Caco-2 (cell line): ENCODE data around the gene OSBPL2. TPM values are rescaled to one million over a fixed set of nuclear protein-coding genes. Genes with fewer than 3 reads are reported as not detected.

ENCODE experiments used
- BruUV-seq: library from RNA; stranded (reverse); fragments of 400-500 nt; replicated peaks from 2 replicates; lab custom pipeline; 2021; lab: Mats Ljungman, UMichigan
- CTCF ChIA-PET: fragments of 300-600 bp; sonication (Branson Sonifier 250); formaldehyde crosslinking; loops from one replicate; lab custom pipeline; 2022; ENCODE audit warnings: antibody characterized with exemption; lab: Charles Lee
- POLR2A ChIA-PET: fragments of 300-600 bp; sonication (Branson Sonifier 250); formaldehyde crosslinking; loops from one replicate; lab custom pipeline; 2022; ENCODE audit warnings: antibody characterized with exemption; lab: Charles Lee
- DNase-seq, 2 experiments: peaks; one replicate each; pipeline versions ENCODE4 v3.0.0 to v3.0.0-alpha.2; 2020 to 2022
- H3K27me3 ChIP-seq: replicated peaks from 2 replicates; pipeline ENCODE4 v1.6.0; 2011; ENCODE audit warnings: low read length; ENCODE audit not compliant: control insufficient read depth, insufficient read depth
- H3K36me3 ChIP-seq: 2 replicates; pipeline ENCODE4 v1.5.1; 2011; ENCODE audit warnings: low read length; ENCODE audit not compliant: control insufficient read depth, insufficient read depth
- H3K4me1 ChIP-seq: fragments of 250-450 bp; sonication (Bioruptor Pico); 2 replicates; pipeline ENCODE4 v1.5.1; 2020; ENCODE audit warnings: mild to moderate bottlenecking
- H3K4me3 ChIP-seq: 2 replicates; pipeline ENCODE4 v1.5.1; 2011; ENCODE audit warnings: low read depth, mild to moderate bottlenecking, control low read depth, low read length
- H3K9me3 ChIP-seq: fragments of 250-450 bp; sonication (Bioruptor Pico); 2 replicates; pipeline ENCODE4 v1.5.1; 2020; ENCODE audit warnings: mild to moderate bottlenecking, moderate library complexity
- H3K27ac Mint-ChIP-seq: one replicate; pipeline ENCODE4 v1.8.0; 2022; ENCODE audit warnings: mixed read lengths; ENCODE audit not compliant: unreplicated experiment
- H3K27me3 Mint-ChIP-seq: one replicate; pipeline ENCODE4 v1.8.0; 2022; ENCODE audit warnings: mixed read lengths; ENCODE audit not compliant: insufficient read depth, unreplicated experiment
- H3K36me3 Mint-ChIP-seq: one replicate; pipeline ENCODE4 v1.8.0; 2022; ENCODE audit warnings: mild to moderate bottlenecking, mixed read lengths; ENCODE audit not compliant: insufficient read depth, unreplicated experiment
- H3K4me1 Mint-ChIP-seq: one replicate; pipeline ENCODE4 v1.8.0; 2022; ENCODE audit warnings: low read depth, mixed read lengths; ENCODE audit not compliant: unreplicated experiment
- H3K4me3 Mint-ChIP-seq: one replicate; pipeline ENCODE4 v1.8.0; 2022; ENCODE audit warnings: mild to moderate bottlenecking, moderate library complexity, mixed read lengths; ENCODE audit not compliant: unreplicated experiment
- H3K9me3 Mint-ChIP-seq: one replicate; pipeline ENCODE4 v1.8.0; 2022; ENCODE audit warnings: mixed read lengths; ENCODE audit not compliant: unreplicated experiment
- intact Hi-C: fragments of 100-400 bp; cut with micrococcal nuclease; formaldehyde crosslinking; loops from one replicate; pipeline ENCODE4 v1.10.0; 2022; ENCODE audit not compliant: unreplicated experiment
- total RNA-seq: library from RNA; stranded (reverse); gene quantifications from 2 replicates; pipeline ENCODE4 v1.2.3, GENCODE V29; 2022
- TF ChIP-seq, protein P1 (sequence below), 2 experiments: fragments of 200-600 bp in 1 of 2; IDR thresholded peaks; 1 replicate in 1 of 2; 2 replicates in 1 of 2; pipeline versions ENCODE4 v1.5.1 to v1.8.0; 2011 to 2022; ENCODE audit warnings: antibody characterized with exemption in 1 of 2, control low read depth in 1 of 2, inconsistent platforms in 1 of 2, low read depth in 1 of 2, low read length in 1 of 2, mild to moderate bottlenecking in 1 of 2, moderate library complexity in 1 of 2; ENCODE audit not compliant: insufficient read depth in 1 of 2, severe bottlenecking in 1 of 2, unreplicated experiment in 1 of 2

The OSBPL2 gene
- total RNA-seq, 1 experiment from 2014 or later = 132 TPM

DNA sequence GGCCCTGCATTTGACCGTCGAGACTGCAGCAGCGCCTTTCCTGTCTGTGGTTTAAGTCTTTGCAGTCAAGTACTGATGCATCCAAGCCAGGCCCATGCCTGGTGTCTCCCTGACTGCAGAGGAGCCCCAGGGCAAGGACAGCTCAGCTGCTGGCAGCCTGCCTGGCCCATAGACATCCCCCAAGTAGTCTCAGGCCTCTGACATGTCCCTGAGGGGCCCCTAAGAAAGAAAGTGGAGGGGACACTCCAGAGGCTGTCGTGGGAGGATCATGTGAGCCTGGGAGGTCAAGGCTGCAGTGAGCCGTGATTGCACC, 36.3 kb upstream of the OSBPL2 start:
- H3K9me3 Mint-ChIP-seq = no peaks in the 10 kb centered on the region
- CTCF ChIA-PET = no interaction called here
- H3K4me1 Mint-ChIP-seq = no peaks in the 10 kb centered on the region
- POLR2A ChIA-PET = no interaction called here
- no peaks in the 10 kb centered on the region for H3K27me3 ChIP-seq
- no peak overlapping the region for H3K4me3 Mint-ChIP-seq
- H3K27ac Mint-ChIP-seq = no peak overlapping the region
- no peak for DNase-seq
- H3K4me1 ChIP-seq = no peaks in the 10 kb centered on the region
- H3K36me3 Mint-ChIP-seq = peaks cover 79% of the 10 kb centered on the region
- no peaks in the 10 kb centered on the region for H3K27me3 Mint-ChIP-seq
- no peaks in the 10 kb centered on the region for H3K9me3 ChIP-seq
- no TSS peak for BruUV-seq
- intact Hi-C loops = no loop called here
- peaks cover 6% of the 10 kb centered on the region for H3K36me3 ChIP-seq
- H3K4me3 ChIP-seq = no peak overlapping the region
- TF ChIP-seq, protein P1, sequence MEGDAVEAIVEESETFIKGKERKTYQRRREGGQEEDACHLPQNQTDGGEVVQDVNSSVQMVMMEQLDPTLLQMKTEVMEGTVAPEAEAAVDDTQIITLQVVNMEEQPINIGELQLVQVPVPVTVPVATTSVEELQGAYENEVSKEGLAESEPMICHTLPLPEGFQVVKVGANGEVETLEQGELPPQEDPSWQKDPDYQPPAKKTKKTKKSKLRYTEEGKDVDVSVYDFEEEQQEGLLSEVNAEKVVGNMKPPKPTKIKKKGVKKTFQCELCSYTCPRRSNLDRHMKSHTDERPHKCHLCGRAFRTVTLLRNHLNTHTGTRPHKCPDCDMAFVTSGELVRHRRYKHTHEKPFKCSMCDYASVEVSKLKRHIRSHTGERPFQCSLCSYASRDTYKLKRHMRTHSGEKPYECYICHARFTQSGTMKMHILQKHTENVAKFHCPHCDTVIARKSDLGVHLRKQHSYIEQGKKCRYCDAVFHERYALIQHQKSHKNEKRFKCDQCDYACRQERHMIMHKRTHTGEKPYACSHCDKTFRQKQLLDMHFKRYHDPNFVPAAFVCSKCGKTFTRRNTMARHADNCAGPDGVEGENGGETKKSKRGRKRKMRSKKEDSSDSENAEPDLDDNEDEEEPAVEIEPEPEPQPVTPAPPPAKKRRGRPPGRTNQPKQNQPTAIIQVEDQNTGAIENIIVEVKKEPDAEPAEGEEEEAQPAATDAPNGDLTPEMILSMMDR (IDR thresholded peaks at IDR 0.05; ENCODE audit: insufficient read depth in 1 of 2, low read depth in 1 of 2, low read length in 1 of 2, severe bottlenecking in 1 of 2, unreplicated experiment in 1 of 2) = no peak

DNA sequence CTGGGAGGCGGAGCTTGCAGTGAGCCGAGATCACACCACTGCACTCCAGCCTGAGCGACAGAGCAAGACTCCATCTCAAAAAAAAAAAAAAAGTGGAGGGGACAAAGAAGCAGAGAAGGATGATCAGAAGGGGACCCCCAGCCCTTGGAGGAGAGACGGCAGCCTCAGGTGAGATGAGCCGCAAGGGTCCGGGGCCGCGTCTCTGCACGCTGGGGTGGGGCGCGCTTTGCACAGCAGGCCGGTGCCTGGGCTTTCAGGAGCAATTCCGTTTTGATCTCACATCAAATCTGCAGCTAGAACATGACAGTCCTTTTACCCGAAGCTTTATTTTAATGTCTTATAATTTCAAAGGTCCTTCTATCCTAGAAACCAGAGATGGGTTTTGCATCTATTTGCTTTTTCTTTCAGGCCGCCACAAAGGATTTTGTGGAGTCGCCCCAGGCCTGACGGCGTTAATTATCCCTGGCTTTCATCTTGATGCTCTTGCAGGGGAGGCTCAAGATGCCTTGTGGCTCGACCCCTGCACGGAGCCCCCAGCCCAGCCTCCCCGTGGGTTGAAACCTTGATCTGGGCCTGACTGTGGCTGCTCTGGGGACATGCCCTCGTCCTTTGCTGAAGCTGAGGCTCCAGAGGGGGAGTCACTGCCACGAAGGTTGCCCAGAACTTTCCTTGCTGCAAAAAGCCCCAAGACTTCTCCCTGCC, 35.5 kb upstream of the OSBPL2 start:
- POLR2A ChIA-PET = no interaction called here
- TSS peak; percentile 53 for BruUV-seq
- no peak overlapping the region for H3K27ac Mint-ChIP-seq

DNA sequence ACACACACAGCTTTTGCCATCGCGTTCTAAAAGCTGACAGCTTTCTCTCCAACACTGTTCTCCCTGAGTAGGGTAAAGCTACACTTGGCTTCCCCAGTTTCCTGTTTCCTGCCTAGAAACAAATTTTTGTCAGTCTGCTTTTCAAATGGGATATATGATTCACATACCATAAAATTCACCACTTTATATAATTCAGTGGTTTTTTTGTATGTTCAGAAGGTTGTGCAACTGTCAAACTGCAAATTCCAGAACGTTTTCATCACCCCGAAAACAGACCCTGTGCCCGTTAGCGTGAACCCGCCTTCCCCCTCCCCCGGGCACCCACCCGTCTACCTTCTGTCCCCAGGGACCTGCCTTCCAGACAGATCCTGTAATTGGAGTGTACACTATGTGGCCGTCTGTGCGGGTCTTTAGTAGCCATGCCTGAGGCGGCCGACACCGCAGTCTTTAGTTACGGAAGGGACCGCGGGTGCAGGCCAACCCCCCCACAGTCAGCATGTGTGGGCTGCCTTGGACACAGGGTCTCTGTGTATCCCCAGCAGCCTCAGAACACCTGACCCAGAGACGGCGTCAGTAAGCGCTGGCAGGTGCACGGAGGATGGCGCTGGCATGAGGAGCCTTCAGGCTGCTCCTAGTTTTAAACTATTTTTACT, 34.8 kb upstream of the OSBPL2 start:
- Histone ChIP-seq H3K4me1 (no peaks in the 10 kb centered on the region), H3K4me3 (no peak overlapping the region), H3K36me3 (peaks cover 3% of the 10 kb centered on the region; the same call in 1 of the 2 replicates), H3K9me3 (no peaks in the 10 kb centered on the region), H3K27me3 (no peaks in the 10 kb centered on the region)
- no peak overlapping the region for H3K27ac Mint-ChIP-seq
- no peaks in the 10 kb centered on the region for H3K27me3 Mint-ChIP-seq
- ChIA-PET CTCF (no interaction called here), POLR2A (no interaction called here)
- intact Hi-C loops = no loop called here
- BruUV-seq = no TSS peak
- DNase-seq = no peak
- TF ChIP-seq, protein P1 (IDR thresholded peaks at IDR 0.05; ENCODE audit: insufficient read depth in 1 of 2, low read depth in 1 of 2, low read length in 1 of 2, severe bottlenecking in 1 of 2, unreplicated experiment in 1 of 2) = no peak
- peaks cover 64% of the 10 kb centered on the region for H3K36me3 Mint-ChIP-seq
- no peaks in the 10 kb centered on the region for H3K4me1 Mint-ChIP-seq
- H3K9me3 Mint-ChIP-seq = no peaks in the 10 kb centered on the region
- no peak overlapping the region for H3K4me3 Mint-ChIP-seq

More for the DNA sequence above, 35.5 kb upstream of the OSBPL2 start:
- Mint-ChIP-seq H3K9me3 (no peaks in the 10 kb centered on the region), H3K27me3 (no peaks in the 10 kb centered on the region), H3K4me3 (no peak overlapping the region), H3K36me3 (peaks cover 71% of the 10 kb centered on the region), H3K4me1 (no peaks in the 10 kb centered on the region)
- H3K36me3 ChIP-seq = peaks cover 4% of the 10 kb centered on the region; the same call in 1 of the 2 replicates
- H3K9me3 ChIP-seq = no peaks in the 10 kb centered on the region
- CTCF ChIA-PET = no interaction called here
- no peak for DNase-seq
- intact Hi-C loops = no loop called here
- H3K4me3 ChIP-seq = no peak overlapping the region
- H3K27me3 ChIP-seq = no peaks in the 10 kb centered on the region
- TF ChIP-seq, protein P1 (IDR thresholded peaks at IDR 0.05; ENCODE audit: insufficient read depth in 1 of 2, low read depth in 1 of 2, low read length in 1 of 2, severe bottlenecking in 1 of 2, unreplicated experiment in 1 of 2) = no peak
- no peaks in the 10 kb centered on the region for H3K4me1 ChIP-seq
